Measurements from ENCODE around the gene B4GALT6. TPM values are rescaled to one million over a fixed set of nuclear protein-coding genes. Genes with fewer than 3 reads are reported as not detected.

The B4GALT6 gene
- total and polyA plus RNA-seq, 2 of the 4 experiments (the other 2 are of a cell fraction), result 1.1 to 3.9 TPM

DNA sequence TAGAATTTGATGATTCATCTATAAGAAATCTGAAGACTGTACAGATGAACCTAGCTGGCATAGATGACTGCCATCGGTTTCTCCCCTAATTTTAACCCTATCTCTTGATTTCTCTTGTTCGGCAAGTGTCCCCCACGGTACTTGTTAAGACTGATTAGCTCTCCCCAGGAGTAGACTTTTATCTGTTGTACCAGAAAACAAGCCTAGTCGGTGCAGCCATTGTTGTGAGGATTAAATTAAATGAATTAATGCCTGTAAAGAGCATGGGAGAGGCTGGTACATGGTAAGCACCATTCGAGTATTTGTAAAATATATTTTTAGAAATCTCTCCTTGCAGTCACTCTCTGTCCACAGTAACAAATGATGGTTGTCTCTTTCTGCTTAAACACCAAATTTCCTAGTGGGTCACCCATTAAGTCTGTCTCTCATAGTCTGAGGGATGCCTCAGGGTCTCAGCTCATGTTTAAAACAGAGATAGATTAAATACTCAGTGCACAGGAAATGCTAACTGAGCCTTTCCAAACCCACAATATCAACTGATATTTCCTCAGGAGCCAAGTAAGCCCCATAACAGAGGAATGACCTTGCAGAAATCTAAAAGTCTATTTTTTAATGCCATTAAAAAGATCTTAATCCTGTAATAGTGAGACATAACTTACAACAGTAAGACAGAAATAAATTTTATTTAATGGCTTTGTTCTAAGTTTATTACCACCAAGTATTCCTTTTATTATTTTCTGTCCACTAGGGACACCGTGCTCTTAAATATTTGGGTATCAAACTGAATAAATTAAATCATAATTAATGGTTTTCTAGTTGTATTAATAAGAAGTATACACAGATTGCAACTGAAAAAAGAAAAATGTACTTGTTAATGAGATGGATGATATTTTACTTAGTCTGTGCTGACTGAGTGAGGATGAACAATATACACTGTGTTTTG is 2.9 kb upstream of the B4GALT6 start:
- intact Hi-C loops (cut with micrococcal nuclease) (no loop called here), dilution Hi-C loops (cut with HindIII; ENCODE audit: low sequenced_read_pairs, unreplicated experiment) (no loop called here), in situ Hi-C loops (cut with MboI; ENCODE audit: low sequenced_read_pairs) (no loop called here)
- no peak for ATAC-seq (ENCODE audit: low read depth)
- no peak overlapping the region for H4K91ac ChIP-seq (ENCODE audit: insufficient read depth, low read depth, low read length)
- no peak overlapping the region for H2BK15ac ChIP-seq (ENCODE audit: low read depth, low read length)
- H3K27me3 ChIP-seq (ENCODE audit: control insufficient read depth, insufficient read depth, low read length), result peaks cover 13% of the 10 kb centered on the region
- H2AK9ac ChIP-seq (replicated peaks; ENCODE audit: low read depth, low read length, poor library complexity), result no peak overlapping the region
- H2AK5ac ChIP-seq (ENCODE audit: low read depth, low read length), result no peak overlapping the region
- H3K36me3 ChIP-seq (ENCODE audit: control insufficient read depth, insufficient read depth, low read length), result no peaks in the 10 kb centered on the region
- H2BK20ac ChIP-seq (ENCODE audit: low read depth, low read length), result no peak overlapping the region
- no peaks in the 10 kb centered on the region for H3K4me1 ChIP-seq (ENCODE audit: control insufficient read depth, insufficient read depth, low read length)
- H3K23ac ChIP-seq (ENCODE audit: low read depth, low read length), result no peak overlapping the region
- H3K9me3 ChIP-seq (ENCODE audit: control insufficient read depth, insufficient read depth, low read length), result no peaks in the 10 kb centered on the region
- H3K9me1 ChIP-seq (ENCODE audit: insufficient read depth, low read length), result 0 out of 2 replicates have a peak, but pooled peaks cover 3% of the 10 kb centered on the region
- no CpG with 5 or more reads among the region's 6 CpGs for WGBS, 2 experiments (ENCODE audit: extremely low coverage in 2 of 2, insufficient read length in 1 of 2)
- H3K27ac ChIP-seq (ENCODE audit: insufficient read depth, low read length), result no peak overlapping the region
- H2BK5ac ChIP-seq (ENCODE audit: low read depth, low read length, poor library complexity, severe bottlenecking), result no peak overlapping the region
- no peak overlapping the region for H3K4ac ChIP-seq (ENCODE audit: low read depth, low read length)
- no peak overlapping the region for H3K14ac ChIP-seq (replicated peaks; ENCODE audit: low read depth, low read length)
- H3K4me3 ChIP-seq (ENCODE audit: insufficient read depth, low read depth, low read length), result no peak overlapping the region
- no peak overlapping the region for H3K56ac ChIP-seq (ENCODE audit: extremely low read depth, insufficient read depth, low read length)
- H3K79me1 ChIP-seq (ENCODE audit: low read depth in 1 of 2, low read length in 2 of 2), result no peaks in the 10 kb centered on the region
- no peak overlapping the region for H2BK120ac ChIP-seq (ENCODE audit: low read depth, low read length)
- no peak overlapping the region for H3K18ac ChIP-seq (ENCODE audit: low read depth, low read length)
- H3K9ac ChIP-seq (ENCODE audit: low read depth, low read length), result no peak overlapping the region
- no TSS peak for BruUV-seq (replicated peaks)
- CTCF ChIA-PET, result no interaction called here
- POLR2A ChIA-PET (ENCODE audit: unreplicated experiment), result no interaction called here
- no peak for DNase-seq
- TF ChIP-seq SMC3 (IDR thresholded peaks at IDR 0.05; ENCODE audit: low read depth, low read length) (no peak), CEBPB (IDR thresholded peaks at IDR 0.05; ENCODE audit: low read depth, low read length) (no peak), POLR2A (IDR thresholded peaks at IDR 0.05; ENCODE audit: low read depth, low read length) (no peak)
- TF ChIP-seq, protein P1, sequence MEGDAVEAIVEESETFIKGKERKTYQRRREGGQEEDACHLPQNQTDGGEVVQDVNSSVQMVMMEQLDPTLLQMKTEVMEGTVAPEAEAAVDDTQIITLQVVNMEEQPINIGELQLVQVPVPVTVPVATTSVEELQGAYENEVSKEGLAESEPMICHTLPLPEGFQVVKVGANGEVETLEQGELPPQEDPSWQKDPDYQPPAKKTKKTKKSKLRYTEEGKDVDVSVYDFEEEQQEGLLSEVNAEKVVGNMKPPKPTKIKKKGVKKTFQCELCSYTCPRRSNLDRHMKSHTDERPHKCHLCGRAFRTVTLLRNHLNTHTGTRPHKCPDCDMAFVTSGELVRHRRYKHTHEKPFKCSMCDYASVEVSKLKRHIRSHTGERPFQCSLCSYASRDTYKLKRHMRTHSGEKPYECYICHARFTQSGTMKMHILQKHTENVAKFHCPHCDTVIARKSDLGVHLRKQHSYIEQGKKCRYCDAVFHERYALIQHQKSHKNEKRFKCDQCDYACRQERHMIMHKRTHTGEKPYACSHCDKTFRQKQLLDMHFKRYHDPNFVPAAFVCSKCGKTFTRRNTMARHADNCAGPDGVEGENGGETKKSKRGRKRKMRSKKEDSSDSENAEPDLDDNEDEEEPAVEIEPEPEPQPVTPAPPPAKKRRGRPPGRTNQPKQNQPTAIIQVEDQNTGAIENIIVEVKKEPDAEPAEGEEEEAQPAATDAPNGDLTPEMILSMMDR (conservative IDR thresholded peaks at IDR 0.05; ENCODE audit: low read depth, low read length), result 0 out of 2 replicates have a peak, but pooled peaks have one; percentile 4
- H3K4me2 ChIP-seq (ENCODE audit: low read depth, low read length), result no peak overlapping the region
- H4K8ac ChIP-seq (ENCODE audit: low read depth in 2 of 2, low read length in 2 of 2), result no peak overlapping the region
- H4K5ac ChIP-seq (ENCODE audit: low read depth, low read length), result no peak overlapping the region
- H2AFZ ChIP-seq (replicated peaks; ENCODE audit: low read length, poor library complexity), result no peak overlapping the region
- no peaks in the 10 kb centered on the region for H4K20me1 ChIP-seq (ENCODE audit: insufficient read depth, low read length)
